Measurements from ENCODE around the gene KIAA1614. TPM values are rescaled to one million over a fixed set of nuclear protein-coding genes. Genes with fewer than 3 reads are reported as not detected.
"Not testable (repeated sequence)": the region's sequence is repeated elsewhere in the genome, so short reads cannot be mapped to it uniquely, and the experiment has no call there.

KIAA1614 gene
- total RNA-seq, 2 donors from 2014 or later, result 0.22 to 0.67 TPM

DNA sequence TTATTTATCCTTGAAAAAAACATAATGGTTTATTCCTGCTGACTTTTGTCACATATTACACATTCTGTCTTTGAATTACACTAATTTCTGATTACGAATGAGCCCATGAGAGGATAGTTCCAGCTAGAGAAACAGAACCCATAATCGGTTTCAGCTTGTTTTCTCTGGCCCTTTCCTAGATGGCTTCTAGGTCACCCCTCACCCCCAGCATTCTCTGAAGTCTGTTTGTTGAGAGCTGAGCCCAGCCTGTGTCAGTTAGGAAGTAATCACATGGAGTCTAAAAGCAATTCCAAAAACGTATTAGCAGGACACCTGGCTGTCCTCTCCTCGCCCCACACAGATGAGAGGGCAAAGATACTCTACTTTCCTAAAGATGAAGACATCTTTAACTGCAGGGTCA is 48.9 kb downstream of the KIAA1614 start:
- Mint-ChIP-seq H3K4me1 (ENCODE audit: low read depth in 2 of 2) (peaks cover 14 to 17% of the 10 kb centered on the region in 2 donors), H3K9me3 (no peaks in the 10 kb centered on the region), H3K36me3 (no peaks in the 10 kb centered on the region), H3K27me3 (no peaks in the 10 kb centered on the region), H3K4me3 (no peak overlapping the region), H3K27ac (no peak overlapping the region)
- ATAC-seq (no peak), DNase-seq (ENCODE audit: low spot score) (no peak)

DNA sequence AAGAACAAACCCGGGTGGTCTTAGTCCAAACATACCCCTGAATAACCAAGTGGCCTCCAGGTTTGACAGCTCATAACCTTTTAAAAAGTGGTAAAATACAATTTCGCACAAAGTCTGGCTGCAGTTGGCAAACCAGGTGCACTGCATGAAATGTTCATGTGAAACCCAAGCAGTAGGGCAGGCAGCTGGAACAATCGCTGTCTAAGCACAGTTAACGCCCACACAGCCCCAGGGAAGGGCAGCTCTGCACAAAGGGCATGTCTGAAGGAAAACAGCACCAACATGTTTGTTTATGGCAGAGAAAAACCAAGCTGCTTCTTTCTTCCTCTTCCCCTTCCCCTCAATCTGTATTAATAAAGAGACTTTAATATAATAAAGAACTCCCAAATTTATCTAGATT is 49.5 kb downstream of the KIAA1614 start:
- DNase-seq (ENCODE audit: low spot score), result no peak
- H3K4me3 Mint-ChIP-seq, result no peak overlapping the region
- H3K27me3 Mint-ChIP-seq, result no peaks in the 10 kb centered on the region
- peaks cover 16 to 22% of the 10 kb centered on the region in 2 donors for H3K4me1 Mint-ChIP-seq (ENCODE audit: low read depth in 2 of 2)
- no peaks in the 10 kb centered on the region for H3K36me3 Mint-ChIP-seq
- no peak for ATAC-seq
- no peak overlapping the region for H3K27ac Mint-ChIP-seq
- H3K9me3 Mint-ChIP-seq, result no peaks in the 10 kb centered on the region

DNA sequence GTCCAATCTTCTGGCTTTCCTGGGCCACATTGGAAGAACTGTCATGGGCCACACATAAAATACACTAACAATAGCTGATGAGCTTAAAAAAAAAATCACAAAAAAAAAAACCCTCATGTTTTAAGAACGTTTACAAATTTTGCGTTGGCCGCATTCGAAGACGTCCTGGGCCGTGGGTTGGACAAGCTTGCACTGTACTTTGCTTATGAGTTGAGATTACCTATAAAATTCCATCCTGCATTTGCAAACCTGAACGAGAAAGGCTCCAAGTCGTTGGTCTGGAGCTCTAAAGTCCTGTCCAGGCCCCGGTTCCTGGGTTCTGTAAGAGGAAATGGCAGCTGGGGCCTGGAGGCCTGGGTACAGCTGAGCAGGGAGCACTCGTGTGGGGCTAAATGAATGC is 51.4 kb downstream of the KIAA1614 start:
- no peak for DNase-seq (ENCODE audit: low spot score)
- Mint-ChIP-seq H3K36me3 (no peaks in the 10 kb centered on the region), H3K27ac (no peak overlapping the region), H3K9me3 (no peaks in the 10 kb centered on the region), H3K4me1 (ENCODE audit: low read depth in 2 of 2) (peaks cover 16 to 27% of the 10 kb centered on the region in 2 donors), H3K4me3 (no peak overlapping the region), H3K27me3 (no peaks in the 10 kb centered on the region)
- ATAC-seq, result no peak

DNA sequence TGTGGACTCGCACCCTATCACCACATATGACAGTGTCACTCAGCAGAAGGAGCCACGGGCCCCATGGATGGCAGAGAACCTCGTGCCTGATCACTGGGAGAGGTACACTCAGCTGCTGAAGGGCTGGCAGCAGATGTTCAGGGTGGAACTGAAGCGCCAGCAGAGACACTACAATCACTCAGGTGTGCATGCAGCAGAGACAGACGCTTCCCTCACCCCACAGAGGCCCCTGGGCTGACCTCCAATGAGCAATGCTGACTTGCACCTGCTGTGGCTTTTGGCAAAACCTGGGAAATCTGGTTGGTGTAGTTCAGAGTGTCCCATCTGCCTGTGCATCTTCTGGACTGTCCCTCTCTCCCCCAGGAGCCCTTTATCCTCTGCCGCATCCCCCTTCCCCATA is 51.9 kb downstream of the KIAA1614 start:
- H3K27me3 Mint-ChIP-seq, result no peaks in the 10 kb centered on the region
- H3K27ac Mint-ChIP-seq, result no peak overlapping the region
- H3K9me3 Mint-ChIP-seq, result no peaks in the 10 kb centered on the region
- no peak overlapping the region for H3K4me3 Mint-ChIP-seq
- peaks cover 16 to 32% of the 10 kb centered on the region in 2 donors for H3K4me1 Mint-ChIP-seq (ENCODE audit: low read depth in 2 of 2)
- ATAC-seq (no peak), DNase-seq (ENCODE audit: low spot score) (no peak)
- no peaks in the 10 kb centered on the region for H3K36me3 Mint-ChIP-seq

DNA sequence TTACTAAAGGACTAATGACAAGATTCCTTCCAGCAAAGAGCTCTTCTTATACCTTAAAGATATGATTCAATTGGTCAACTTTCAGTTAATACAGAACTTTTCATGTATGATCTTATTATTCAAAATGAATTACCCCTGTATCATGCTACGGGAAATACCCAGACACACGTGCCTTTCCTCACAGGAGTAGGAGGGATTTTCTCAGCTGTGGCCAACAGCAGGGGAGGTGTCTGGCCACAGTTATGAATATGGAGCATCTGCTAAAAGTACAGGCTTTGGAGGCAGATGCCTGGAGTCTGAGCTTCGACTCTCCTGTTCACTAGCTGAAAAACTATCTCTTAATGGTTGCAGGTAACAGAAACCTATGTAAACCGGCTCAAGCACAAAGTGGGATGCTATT is 53.6 kb downstream of the KIAA1614 start:
- Mint-ChIP-seq H3K4me3 (no peak overlapping the region), H3K4me1 (ENCODE audit: low read depth in 2 of 2) (peaks cover 20 to 42% of the 10 kb centered on the region in 2 donors), H3K9me3 (no peaks in the 10 kb centered on the region), H3K27ac (peak overlapping the region in 1 of 2 donors; percentile 65), H3K27me3 (no peaks in the 10 kb centered on the region), H3K36me3 (peaks cover 5% of the 10 kb centered on the region)
- ATAC-seq (peak in 1 of 2 donors; percentile 59), DNase-seq (ENCODE audit: low spot score) (no peak)

DNA sequence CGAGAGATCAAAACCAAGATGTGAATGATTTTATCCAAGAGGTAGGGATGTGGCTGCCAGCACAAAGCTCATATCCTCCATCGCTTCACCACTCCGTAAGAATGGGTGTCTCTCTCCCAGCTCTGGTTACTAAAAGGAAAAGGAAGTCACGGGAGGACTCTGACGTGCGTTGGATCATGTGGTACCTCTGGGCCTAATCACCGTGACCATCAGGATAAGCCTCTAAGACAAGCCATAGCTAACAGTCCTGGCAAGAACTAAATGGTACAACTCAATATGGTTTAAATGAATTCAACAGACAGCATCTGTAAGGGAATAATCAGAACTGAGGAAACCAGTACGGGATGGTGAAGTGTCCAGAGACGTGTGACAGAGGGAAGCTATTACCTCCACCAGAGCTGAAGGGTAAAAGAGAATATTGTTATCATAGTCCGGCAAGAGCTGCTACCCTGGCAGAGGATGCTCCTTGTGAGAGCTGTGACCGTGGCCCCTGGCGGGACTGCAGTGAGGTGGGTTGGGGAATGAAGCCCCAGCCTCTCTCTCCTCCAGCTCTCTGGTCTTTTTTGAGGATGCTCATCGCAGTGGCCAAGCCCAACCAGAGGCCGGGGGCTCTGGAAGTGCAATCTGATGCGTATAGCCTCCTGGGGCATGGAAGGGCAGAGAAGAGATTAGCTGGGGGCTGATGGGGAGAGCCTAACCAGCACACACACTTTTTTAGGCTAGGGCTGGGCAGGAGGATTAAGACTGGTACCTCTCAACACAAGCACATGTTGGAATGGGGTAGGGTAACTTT is 54.2 kb downstream of the KIAA1614 start:
- H3K4me3 Mint-ChIP-seq, result no peak overlapping the region
- ATAC-seq, result no peak
- H3K9me3 Mint-ChIP-seq, result no peaks in the 10 kb centered on the region
- H3K27ac Mint-ChIP-seq, result peak overlapping the region in 1 of 2 donors; percentile 65
- H3K27me3 Mint-ChIP-seq, result no peaks in the 10 kb centered on the region
- peaks cover 5% of the 10 kb centered on the region for H3K36me3 Mint-ChIP-seq
- no peak for DNase-seq (ENCODE audit: low spot score)
- peaks cover 24 to 44% of the 10 kb centered on the region in 2 donors for H3K4me1 Mint-ChIP-seq (ENCODE audit: low read depth in 2 of 2)

DNA sequence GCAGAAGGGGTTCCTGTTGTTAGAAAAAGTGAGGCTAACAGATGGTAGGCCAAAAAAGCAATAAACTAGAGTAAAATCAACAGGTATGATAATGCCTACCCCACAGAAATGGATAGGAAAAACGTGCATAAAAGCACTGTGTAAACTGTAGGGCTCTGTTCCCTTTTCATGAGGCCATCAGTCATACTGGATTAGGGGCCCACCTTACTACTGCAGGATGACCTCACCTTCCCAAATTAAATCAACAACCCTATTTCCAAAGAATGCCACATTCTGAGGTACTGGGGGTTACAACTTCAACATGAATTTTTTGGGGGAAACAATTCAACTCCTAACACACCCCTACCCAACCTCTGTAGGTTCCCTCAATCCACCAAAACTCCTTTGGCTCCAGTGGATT is 54.9 kb downstream of the KIAA1614 start:
- no peaks in the 10 kb centered on the region for H3K27me3 Mint-ChIP-seq
- H3K36me3 Mint-ChIP-seq, result peaks cover 5% of the 10 kb centered on the region
- H3K4me1 Mint-ChIP-seq (ENCODE audit: low read depth in 2 of 2), result peaks cover 24 to 44% of the 10 kb centered on the region in 2 donors
- DNase-seq (ENCODE audit: low spot score) (no peak), ATAC-seq (no peak)
- no peak overlapping the region for H3K4me3 Mint-ChIP-seq
- H3K9me3 Mint-ChIP-seq, result no peaks in the 10 kb centered on the region
- H3K27ac Mint-ChIP-seq, result no peak overlapping the region

DNA sequence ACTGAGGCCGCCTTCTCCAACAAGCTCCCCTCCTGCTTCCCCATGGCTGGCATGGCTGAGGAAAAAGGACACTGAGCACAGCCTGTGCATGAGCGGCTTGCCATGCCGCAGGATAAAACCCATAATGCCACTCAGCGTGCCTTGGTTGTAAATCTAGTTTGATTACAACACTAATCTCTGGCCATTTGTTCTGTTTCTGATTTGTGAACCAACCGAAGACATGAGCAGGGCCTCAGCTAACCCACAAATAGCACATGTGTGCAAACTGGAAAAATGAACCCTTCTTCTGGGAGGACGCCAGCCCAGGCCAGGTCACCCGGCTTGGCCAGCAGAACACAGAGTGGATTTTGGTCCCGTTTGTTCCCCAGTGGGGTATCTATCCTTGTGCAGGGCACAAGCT is 56.1 kb downstream of the KIAA1614 start:
- not testable (repeated sequence) for H3K27ac Mint-ChIP-seq; H3K9me3 Mint-ChIP-seq; H3K27me3 Mint-ChIP-seq; ATAC-seq; H3K36me3 Mint-ChIP-seq; DNase-seq (ENCODE audit: low spot score); H3K4me3 Mint-ChIP-seq
- peaks cover 24 to 42% of the 10 kb centered on the region in 2 donors for H3K4me1 Mint-ChIP-seq (ENCODE audit: low read depth in 2 of 2)

DNA sequence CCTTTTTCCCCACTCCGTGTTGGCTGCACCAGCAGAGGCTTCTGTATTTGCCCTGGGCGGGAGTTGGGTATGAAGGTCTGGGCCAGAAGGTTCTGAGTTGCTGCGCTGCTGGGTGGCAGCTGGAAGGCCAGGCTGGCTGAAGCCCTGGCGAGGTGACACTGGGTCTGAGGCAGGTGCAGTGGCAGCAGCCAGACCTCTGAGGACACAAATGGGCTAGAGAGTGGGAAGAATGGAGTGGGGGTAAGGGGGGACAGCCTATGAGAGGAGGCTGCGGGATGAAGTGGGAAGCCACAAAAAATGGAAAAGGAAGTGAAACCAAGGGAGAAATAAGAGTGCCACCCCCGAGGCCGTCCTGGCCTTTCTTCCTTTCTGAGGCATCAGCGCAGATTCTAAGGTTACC is 56.7 kb downstream of the KIAA1614 start:
- no peaks in the 10 kb centered on the region for H3K9me3 Mint-ChIP-seq
- ATAC-seq (no peak), DNase-seq (ENCODE audit: low spot score) (no peak)
- no peak overlapping the region for H3K27ac Mint-ChIP-seq
- H3K27me3 Mint-ChIP-seq, result no peaks in the 10 kb centered on the region
- peaks cover 5% of the 10 kb centered on the region for H3K36me3 Mint-ChIP-seq
- peaks cover 24 to 42% of the 10 kb centered on the region in 2 donors for H3K4me1 Mint-ChIP-seq (ENCODE audit: low read depth in 2 of 2)
- H3K4me3 Mint-ChIP-seq, result no peak overlapping the region

DNA sequence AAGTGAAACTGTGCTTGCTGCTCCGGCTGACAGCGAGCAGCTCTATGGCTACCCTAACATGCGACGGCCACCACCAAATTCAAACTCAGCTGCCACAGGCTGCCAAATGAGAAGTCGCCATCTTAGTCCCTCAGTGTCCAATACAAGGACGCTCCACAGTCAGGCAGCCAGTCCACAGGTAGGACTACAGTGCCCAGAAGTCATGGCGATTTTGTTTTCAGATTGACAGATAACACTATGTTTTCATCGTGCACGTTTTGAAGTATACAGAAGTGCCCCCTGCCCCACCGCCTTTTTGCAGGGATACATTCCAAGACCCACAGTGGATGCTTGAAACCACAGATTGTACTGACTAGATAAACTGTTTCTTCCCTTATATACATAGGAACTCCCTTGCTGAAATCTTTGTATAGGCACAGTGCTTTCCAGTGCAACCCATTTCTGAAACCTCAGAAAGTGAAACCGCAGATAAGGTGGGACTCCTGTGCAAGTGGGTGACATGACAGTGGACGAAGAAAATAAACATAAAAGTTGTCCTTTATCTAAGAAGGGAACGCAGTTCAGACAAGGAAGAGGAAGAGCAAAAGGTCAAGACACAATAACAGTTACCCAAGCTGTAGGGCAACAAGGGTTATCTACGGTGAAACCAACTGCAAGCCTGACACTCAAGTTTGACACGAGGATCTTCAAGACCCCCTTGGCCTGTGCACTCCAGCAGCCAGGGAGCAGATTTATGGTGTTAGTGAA is 57.8 kb downstream of the KIAA1614 start:
- no peak for DNase-seq (ENCODE audit: low spot score)
- H3K27me3 Mint-ChIP-seq, result no peaks in the 10 kb centered on the region
- ATAC-seq, result no peak
- H3K27ac Mint-ChIP-seq, result no peak overlapping the region
- H3K9me3 Mint-ChIP-seq, result no peaks in the 10 kb centered on the region
- no peak overlapping the region for H3K4me3 Mint-ChIP-seq
- peaks cover 27 to 43% of the 10 kb centered on the region in 2 donors for H3K4me1 Mint-ChIP-seq (ENCODE audit: low read depth in 2 of 2)
- H3K36me3 Mint-ChIP-seq, result peaks cover 6% of the 10 kb centered on the region

DNA sequence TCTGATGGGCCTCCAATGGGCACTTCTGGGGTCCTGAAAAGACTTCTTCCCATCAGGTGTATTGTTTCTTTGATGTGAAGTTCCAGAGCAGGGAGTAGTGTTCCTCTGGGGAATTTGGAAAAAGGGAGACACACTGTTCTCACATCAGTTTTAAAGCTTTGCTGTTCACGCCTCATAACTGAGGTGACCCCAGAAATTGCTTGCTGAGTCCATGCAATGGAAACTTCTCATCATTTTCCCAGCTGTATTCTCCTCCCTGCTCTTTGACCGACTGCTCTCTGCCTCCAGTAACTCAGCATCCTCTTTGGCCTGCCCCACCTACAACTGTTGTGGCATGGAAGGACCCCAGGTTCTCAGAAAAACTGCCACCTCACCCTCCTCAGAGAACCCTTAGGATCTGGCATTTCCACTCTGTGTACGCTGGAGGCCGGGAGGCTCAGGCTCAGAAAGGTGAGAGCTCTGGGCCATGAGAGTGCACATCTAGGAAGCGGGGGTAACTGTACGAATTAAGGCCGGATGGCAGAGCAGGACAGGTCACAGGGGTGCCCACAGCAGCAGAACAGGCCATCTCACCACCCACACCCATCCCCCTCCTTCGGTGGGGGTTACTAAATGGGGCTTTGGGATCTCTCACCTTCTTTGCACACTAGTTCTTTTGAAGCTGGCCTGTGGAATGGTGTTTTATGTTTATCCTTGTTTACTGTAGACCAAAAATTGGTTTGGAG is 58.7 kb downstream of the KIAA1614 start:
- H3K27me3 Mint-ChIP-seq, result no peaks in the 10 kb centered on the region
- peaks cover 15% of the 10 kb centered on the region for H3K36me3 Mint-ChIP-seq
- DNase-seq (ENCODE audit: low spot score) (no peak), ATAC-seq (no peak)
- no peak overlapping the region for H3K4me3 Mint-ChIP-seq
- no peak overlapping the region for H3K27ac Mint-ChIP-seq
- H3K4me1 Mint-ChIP-seq (ENCODE audit: low read depth in 2 of 2), result peaks cover 30 to 45% of the 10 kb centered on the region in 2 donors
- no peaks in the 10 kb centered on the region for H3K9me3 Mint-ChIP-seq

DNA sequence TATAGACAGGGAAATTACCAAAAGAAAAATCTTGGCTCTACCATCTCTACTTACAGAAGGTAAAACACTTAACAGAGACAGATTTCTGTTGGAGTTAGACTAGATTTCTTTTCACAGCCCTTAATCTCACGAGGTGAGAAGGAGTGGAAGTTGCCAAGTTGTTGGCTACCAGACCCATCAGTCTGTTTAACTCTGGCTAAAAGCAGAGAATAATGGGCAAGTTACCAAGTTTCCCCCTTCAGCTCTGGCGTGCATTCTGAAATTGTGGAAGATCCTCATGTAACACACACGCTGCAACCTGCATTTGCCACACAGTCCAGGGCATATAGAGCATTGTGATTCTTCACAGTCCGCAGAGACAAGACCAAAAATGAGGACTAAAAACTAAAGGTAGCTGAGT is 60.7 kb downstream of the KIAA1614 start:
- H3K4me3 Mint-ChIP-seq, result no peak overlapping the region
- ATAC-seq, result no peak
- H3K4me1 Mint-ChIP-seq (ENCODE audit: low read depth in 2 of 2), result peaks cover 36 to 37% of the 10 kb centered on the region in 2 donors
- H3K9me3 Mint-ChIP-seq, result no peaks in the 10 kb centered on the region
- H3K27ac Mint-ChIP-seq, result no peak overlapping the region
- H3K27me3 Mint-ChIP-seq, result no peaks in the 10 kb centered on the region
- peaks cover 18% of the 10 kb centered on the region for H3K36me3 Mint-ChIP-seq
- DNase-seq (ENCODE audit: low spot score), result no peak

DNA sequence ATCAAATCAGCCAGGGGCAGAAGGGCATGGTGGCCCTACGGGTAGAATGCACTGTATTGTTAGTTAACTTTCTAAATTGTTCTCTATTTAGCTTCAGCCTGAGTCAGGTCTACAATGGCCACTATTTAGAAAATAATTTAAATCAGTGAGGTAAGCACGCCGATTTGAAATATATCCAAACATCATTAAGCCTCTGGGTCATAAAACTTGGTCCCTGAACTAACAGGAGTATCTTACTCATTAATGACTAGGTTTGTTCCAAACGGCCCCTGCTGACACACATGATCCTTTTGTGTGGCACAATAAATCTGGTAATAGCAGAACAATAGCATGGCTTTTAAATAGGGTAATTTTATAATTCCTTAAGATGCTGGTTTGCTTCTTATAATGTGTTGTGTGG is 61.5 kb downstream of the KIAA1614 start:
- DNase-seq (ENCODE audit: low spot score), result no peak
- no peak overlapping the region for H3K4me3 Mint-ChIP-seq
- peaks cover 25% of the 10 kb centered on the region for H3K36me3 Mint-ChIP-seq
- no peaks in the 10 kb centered on the region for H3K27me3 Mint-ChIP-seq
- peaks cover 37 to 39% of the 10 kb centered on the region in 2 donors for H3K4me1 Mint-ChIP-seq (ENCODE audit: low read depth in 2 of 2)
- H3K9me3 Mint-ChIP-seq, result no peaks in the 10 kb centered on the region
- no peak for ATAC-seq
- H3K27ac Mint-ChIP-seq, result no peak overlapping the region

DNA sequence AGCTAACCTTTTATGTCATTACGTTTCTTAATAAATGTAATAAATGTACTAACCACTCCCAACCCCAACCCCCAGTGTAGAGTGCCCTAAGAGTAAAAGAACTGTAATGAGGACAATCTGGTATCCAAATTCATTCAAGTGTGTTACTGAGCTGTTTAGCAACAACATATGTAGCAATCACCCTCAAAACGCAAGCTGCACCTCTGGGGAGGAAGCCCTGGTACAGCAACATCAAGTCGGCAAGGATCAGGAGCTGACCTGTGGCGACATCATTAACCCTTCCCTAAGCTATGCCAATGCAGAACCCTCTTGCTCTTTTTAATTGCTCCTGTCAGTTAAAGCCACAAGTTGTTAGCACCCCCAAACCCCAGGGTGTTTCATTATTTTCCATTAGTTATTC is 62.9 kb downstream of the KIAA1614 start:
- no peaks in the 10 kb centered on the region for H3K27me3 Mint-ChIP-seq
- no peaks in the 10 kb centered on the region for H3K9me3 Mint-ChIP-seq
- no peak overlapping the region for H3K27ac Mint-ChIP-seq
- H3K4me1 Mint-ChIP-seq (ENCODE audit: low read depth in 2 of 2), result peaks cover 28 to 35% of the 10 kb centered on the region in 2 donors
- H3K4me3 Mint-ChIP-seq, result no peak overlapping the region
- peaks cover 25% of the 10 kb centered on the region for H3K36me3 Mint-ChIP-seq
- DNase-seq (ENCODE audit: low spot score), result no peak
- no peak for ATAC-seq
